ACC112 (cell line): ENCODE data around the gene CCDC38.

Experiments used
- H2AFZ ChIP-seq: fragments of 200-600 bp; sonication (generic); one replicate; pipeline ENCODE4 v1.6.0; 2017; ENCODE audit warnings: antibody characterized with exemption, low read length; ENCODE audit not compliant: unreplicated experiment
- H3K27ac ChIP-seq: fragments of 200-600 bp; sonication (generic); 2 replicates; pipeline ENCODE4 v1.5.1; 2014; ENCODE audit warnings: low read depth, mild to moderate bottlenecking, antibody characterized with exemption, low read length, moderate library complexity
- H3K27me3 ChIP-seq: fragments of 200-600 bp; sonication (generic); 2 replicates; pipeline ENCODE4 v1.6.1; 2014; ENCODE audit warnings: mild to moderate bottlenecking, antibody characterized with exemption, low read length, moderate library complexity, mixed read lengths; ENCODE audit not compliant: insufficient read depth
- H3K36me3 ChIP-seq: fragments of 200-600 bp; sonication (generic); 2 replicates; pipeline ENCODE4 v1.6.1; 2016; ENCODE audit warnings: mild to moderate bottlenecking, antibody characterized with exemption, low read length, moderate library complexity, mixed read lengths; ENCODE audit not compliant: insufficient read depth
- H3K4me1 ChIP-seq: fragments of 200-600 bp; sonication (generic); one replicate; pipeline ENCODE4 v1.6.1; 2016; ENCODE audit warnings: low read length, mixed read lengths; ENCODE audit not compliant: insufficient read depth, unreplicated experiment, control insufficient read depth
- H3K4me3 ChIP-seq: fragments of 200-600 bp; sonication (generic); 2 replicates; pipeline ENCODE4 v1.5.1; 2014; ENCODE audit warnings: mild to moderate bottlenecking, low read depth, low read length
- H3K79me2 ChIP-seq: fragments of 200-600 bp; sonication (generic); one replicate; pipeline ENCODE4 v1.6.0; 2016; ENCODE audit warnings: low read length; ENCODE audit not compliant: control insufficient read depth, unreplicated experiment, insufficient read depth

The CCDC38 gene

GRCh38 chr12:95942524-95943329 lies at the start of gene CCDC38:
TSS of gene CCDC38 (minus strand) at chr12:95942614. CDS start at chr12:95936509, 6,105 bp downstream.
- Histone ChIP-seq H3K27ac (no peak within 1 kb of the TSS), H3K36me3 (no peaks in the 10 kb centered on the region), H3K4me3 (peak within 1 kb of the TSS; percentile 90), H3K4me1 (peaks cover 4% of the 10 kb centered on the region), H3K27me3 (peaks cover 12% of the 10 kb centered on the region), H2AFZ (peak within 1 kb of the TSS; percentile 80), H3K79me2 (no peaks in the 10 kb centered on the region)

- Histone ChIP-seq H3K27ac (no peak overlapping the region), H3K4me1 (peaks cover 9% of the 10 kb centered on the region), H3K79me2 (no peaks in the 10 kb centered on the region), H3K4me3 (no peak overlapping the region), H2AFZ (no peak overlapping the region), H3K36me3 (no peaks in the 10 kb centered on the region), H3K27me3 (peaks cover 8% of the 10 kb centered on the region; the same call in 1 of the 2 replicates)
Measured at GRCh38 chr12:95990136-95990535, 47.7 kb upstream of the CCDC38 start.

GRCh38 chr12:95989504-95990123 lies 47.2 kb upstream of the CCDC38 start:
- no peak overlapping the region for H2AFZ ChIP-seq
- H3K27me3 ChIP-seq: peaks cover 8% of the 10 kb centered on the region; the same call in 1 of the 2 replicates
- no peak overlapping the region for H3K4me3 ChIP-seq
- peaks cover 5% of the 10 kb centered on the region for H3K4me1 ChIP-seq
- H3K36me3 ChIP-seq: no peaks in the 10 kb centered on the region
- no peaks in the 10 kb centered on the region for H3K79me2 ChIP-seq
- H3K27ac ChIP-seq: no peak overlapping the region

GRCh38 chr12:95988506-95989275 lies 46.3 kb upstream of the CCDC38 start:
- Histone ChIP-seq H3K4me3 (no peak overlapping the region), H2AFZ (no peak overlapping the region), H3K36me3 (no peaks in the 10 kb centered on the region), H3K79me2 (no peaks in the 10 kb centered on the region), H3K27me3 (peaks cover 8% of the 10 kb centered on the region; the same call in 1 of the 2 replicates), H3K4me1 (no peaks in the 10 kb centered on the region), H3K27ac (no peak overlapping the region)

GRCh38 chr12:95986635-95987570 lies 44.5 kb upstream of the CCDC38 start:
- Histone ChIP-seq H3K27ac (no peak overlapping the region), H3K4me1 (no peaks in the 10 kb centered on the region), H3K27me3 (peaks cover 8% of the 10 kb centered on the region; the same call in 1 of the 2 replicates), H3K4me3 (no peak overlapping the region), H2AFZ (no peak overlapping the region), H3K79me2 (no peaks in the 10 kb centered on the region), H3K36me3 (no peaks in the 10 kb centered on the region)

GRCh38 chr12:95984682-95985081 lies 42.3 kb upstream of the CCDC38 start:
- Histone ChIP-seq H3K36me3 (no peaks in the 10 kb centered on the region), H3K4me3 (no peak overlapping the region), H3K27ac (no peak overlapping the region), H2AFZ (no peak overlapping the region), H3K27me3 (peaks cover 6% of the 10 kb centered on the region; the same call in 1 of the 2 replicates), H3K4me1 (no peaks in the 10 kb centered on the region), H3K79me2 (no peaks in the 10 kb centered on the region)

- H3K27me3 ChIP-seq: no peaks in the 10 kb centered on the region
- no peak overlapping the region for H3K4me3 ChIP-seq
- H3K79me2 ChIP-seq: no peaks in the 10 kb centered on the region
- no peak overlapping the region for H2AFZ ChIP-seq
- no peaks in the 10 kb centered on the region for H3K36me3 ChIP-seq
- H3K27ac ChIP-seq: no peak overlapping the region
- no peaks in the 10 kb centered on the region for H3K4me1 ChIP-seq
Measured at GRCh38 chr12:95982602-95983001, 40.2 kb upstream of the CCDC38 start.

GRCh38 chr12:95980437-95980836 lies 38.0 kb upstream of the CCDC38 start:
- Histone ChIP-seq H3K27ac (no peak overlapping the region), H3K79me2 (no peaks in the 10 kb centered on the region), H3K4me1 (no peaks in the 10 kb centered on the region), H3K27me3 (no peaks in the 10 kb centered on the region), H3K36me3 (no peaks in the 10 kb centered on the region), H2AFZ (no peak overlapping the region), H3K4me3 (no peak overlapping the region)

GRCh38 chr12:95978774-95979173 lies 36.4 kb upstream of the CCDC38 start:
- no peaks in the 10 kb centered on the region for H3K4me1 ChIP-seq
- H3K4me3 ChIP-seq: no peak overlapping the region
- H3K36me3 ChIP-seq: no peaks in the 10 kb centered on the region
- no peak overlapping the region for H3K27ac ChIP-seq
- H2AFZ ChIP-seq: no peak overlapping the region
- no peaks in the 10 kb centered on the region for H3K79me2 ChIP-seq
- H3K27me3 ChIP-seq: no peaks in the 10 kb centered on the region

GRCh38 chr12:95978351-95978750 lies 35.9 kb upstream of the CCDC38 start:
- H3K79me2 ChIP-seq: no peaks in the 10 kb centered on the region
- H3K36me3 ChIP-seq: no peaks in the 10 kb centered on the region
- H3K27me3 ChIP-seq: no peaks in the 10 kb centered on the region
- H3K4me1 ChIP-seq: no peaks in the 10 kb centered on the region
- H3K27ac ChIP-seq: no peak overlapping the region
- H3K4me3 ChIP-seq: no peak overlapping the region
- H2AFZ ChIP-seq: no peak overlapping the region
